ENCODE results near the gene HPS3. TPM values are rescaled to one million over a fixed set of nuclear protein-coding genes. Genes with fewer than 3 reads are reported as not detected.

Gene HPS3
- polyA plus RNA-seq, 1 of the 3 experiments (the other 2 are of a cell fraction), result 9.4 TPM

GRCh38 chr3:149118724-149119123 lies 10.7 kb upstream of the HPS3 start:
- H3K27me3 ChIP-seq (ENCODE audit: insufficient read depth), result no peaks in the 10 kb centered on the region
- H3K4me1 ChIP-seq (ENCODE audit: control insufficient read depth in 1 of 2, insufficient read depth in 2 of 2, low read depth in 1 of 2, low read length in 1 of 2), result no peaks in the 10 kb centered on the region; a peak in 1 of 4 replicates
- H3K9me3 ChIP-seq, result no peaks in the 10 kb centered on the region
- H3K9me2 ChIP-seq, result no peaks in the 10 kb centered on the region
- H2AFZ ChIP-seq (ENCODE audit: low read depth), result no peak overlapping the region
- peaks cover 3% of the 10 kb centered on the region for H3F3A ChIP-seq (replicated peaks; ENCODE audit: insufficient read depth)
- CTCF ChIA-PET, result interaction anchor here (3.7 to 8.2 kb wide), 3 partner anchors 155 to 162 kb away, joined by 37 to 126 read pairs (median 75); no protein-coding TSS in a partner anchor
- no peaks in the 10 kb centered on the region for H4K20me1 ChIP-seq (ENCODE audit: insufficient read depth)
- H3K9ac ChIP-seq, result no peak overlapping the region
- H3K4me2 ChIP-seq, result no peak overlapping the region
- WGBS (ENCODE audit: low lambda C conversion rate), result 82% methylated on average over 8 of the region's 9 CpGs
- DNase-seq, result no peak
- POLR2A ChIA-PET, result no interaction called here
- TF ChIP-seq MEF2A (IDR thresholded peaks at IDR 0.05; ENCODE audit: borderline replicate concordance, low read depth) (no peak), YY1 (IDR thresholded peaks at IDR 0.05; ENCODE audit: low read depth) (no peak), RAD21 (IDR thresholded peaks at IDR 0.05; ENCODE audit: low read length) (no peak), EP300 (IDR thresholded peaks at IDR 0.05; ENCODE audit: borderline replicate concordance in 1 of 2, low read depth in 1 of 2, low read length in 1 of 2) (no peak), JUND (IDR thresholded peaks at IDR 0.05) (no peak), GATA2 (CRISPR knock-in tag; IDR thresholded peaks at IDR 0.05) (no peak), TAF1 (IDR thresholded peaks at IDR 0.05; ENCODE audit: borderline replicate concordance, low read depth, low read length) (no peak), CHD2 (IDR thresholded peaks at IDR 0.05; ENCODE audit: low read length, partially characterized antibody) (no peak), ELF1 (IDR thresholded peaks at IDR 0.05) (no peak), RFX5 (IDR thresholded peaks at IDR 0.05; ENCODE audit: low read length) (no peak)
- no peak overlapping the region for H3K4me3 ChIP-seq (ENCODE audit: low read depth in 2 of 2, low read length in 1 of 2)
- no peaks in the 10 kb centered on the region for H3K79me2 ChIP-seq (ENCODE audit: insufficient read depth)
- H3K36me3 ChIP-seq (replicated peaks in 1 of 2; ENCODE audit: control insufficient read depth in 1 of 2, insufficient read depth in 2 of 2, low read length in 1 of 2), result no peaks in the 10 kb centered on the region
- no peak overlapping the region for H3K27ac ChIP-seq (ENCODE audit: low read depth in 2 of 2, low read length in 1 of 2)

GRCh38 chr3:149119466-149119865 lies 10.0 kb upstream of the HPS3 start:
- ChIA-PET CTCF (interaction anchor here (0.7 to 8.2 kb wide), 28 partner anchors 10 to 468 kb away, joined by 3 to 126 read pairs (median 4); partner anchors contain the start of gene HPS3), POLR2A (no interaction called here)
- Histone ChIP-seq H3K9me3 (no peaks in the 10 kb centered on the region), H4K20me1 (ENCODE audit: insufficient read depth) (no peaks in the 10 kb centered on the region), H2AFZ (ENCODE audit: low read depth) (no peak overlapping the region), H3K4me2 (no peak overlapping the region), H3K9ac (no peak overlapping the region), H3K4me3 (ENCODE audit: low read depth in 2 of 2, low read length in 1 of 2) (no peak overlapping the region), H3K27me3 (ENCODE audit: insufficient read depth) (no peaks in the 10 kb centered on the region), H3K79me2 (ENCODE audit: insufficient read depth) (no peaks in the 10 kb centered on the region), H3F3A (replicated peaks; ENCODE audit: insufficient read depth) (peaks cover 3% of the 10 kb centered on the region), H3K36me3 (replicated peaks in 1 of 2; ENCODE audit: control insufficient read depth in 1 of 2, insufficient read depth in 2 of 2, low read length in 1 of 2) (no peaks in the 10 kb centered on the region), H3K27ac (ENCODE audit: low read depth in 2 of 2, low read length in 1 of 2) (no peak overlapping the region), H3K4me1 (ENCODE audit: control insufficient read depth in 1 of 2, insufficient read depth in 2 of 2, low read depth in 1 of 2, low read length in 1 of 2) (no peaks in the 10 kb centered on the region; a peak in 1 of 4 replicates), H3K9me2 (no peaks in the 10 kb centered on the region)
- TF ChIP-seq RAD21 (IDR thresholded peaks at IDR 0.05; ENCODE audit: low read length) (no peak), FOSL2 (IDR thresholded peaks at IDR 0.05; ENCODE audit: borderline replicate concordance, low read depth) (no peak), CHD2 (IDR thresholded peaks at IDR 0.05; ENCODE audit: low read length, partially characterized antibody) (no peak), FOXJ3 (CRISPR knock-in tag; IDR thresholded peaks at IDR 0.05) (no peak), TEAD4 (IDR thresholded peaks at IDR 0.05; ENCODE audit: borderline replicate concordance, insufficient read depth) (no peak), SMC3 (IDR thresholded peaks at IDR 0.05; ENCODE audit: low read depth, low read length) (no peak), EZH2phosphoT487 (IDR thresholded peaks at IDR 0.05; ENCODE audit: borderline replicate concordance, low read depth) (no peak), CTCF (IDR thresholded peaks at IDR 0.05) (no peak), NFIC (IDR thresholded peaks at IDR 0.05; ENCODE audit: borderline replicate concordance) (no peak), GABPA (IDR thresholded peaks at IDR 0.05; ENCODE audit: low read depth) (no peak), MEF2A (IDR thresholded peaks at IDR 0.05; ENCODE audit: borderline replicate concordance, low read depth) (no peak), POLR2AphosphoS5 (IDR thresholded peaks at IDR 0.05; ENCODE audit: low read depth, low read length) (no peak), IRF3 (IDR thresholded peaks at IDR 0.05; ENCODE audit: low read depth, low read length) (no peak), EP300 (IDR thresholded peaks at IDR 0.05; ENCODE audit: borderline replicate concordance in 1 of 2, low read depth in 1 of 2, low read length in 1 of 2) (no peak), USF2 (IDR thresholded peaks at IDR 0.05; ENCODE audit: borderline replicate concordance, low read depth, low read length) (no peak)
- WGBS (ENCODE audit: low lambda C conversion rate), result 94% methylated on average over 1 of the region's 1 CpG
- DNase-seq, result no peak

All from SK-N-SH (cell line).